Astrocyte (in vitro differentiated cells and primary cell): ENCODE measurements around the gene POLR3GL. TPM values are rescaled to one million over a fixed set of nuclear protein-coding genes. Genes with fewer than 3 reads are reported as not detected.

Source experiments
- DNase-seq: peaks from one replicate; pipeline ENCODE4 v3.0.0-alpha.2; 2010; ENCODE audit warnings: low read depth
- FAIRE-seq: peaks from 2 replicates; lab custom pipeline; 2011; peaks lifted over from hg19 to GRCh38; lab: Jason Lieb, UNC
- H2AFZ ChIP-seq: 2 replicates; pipeline ENCODE4 v1.6.0; 2012; ENCODE audit warnings: low read depth, low read length, inconsistent platforms
- H3K27ac ChIP-seq: 2 replicates; pipeline ENCODE4 v1.5.1; 2011; ENCODE audit warnings: low read depth, low read length, inconsistent platforms
- H3K27me3 ChIP-seq: 2 replicates; pipeline ENCODE4 v1.6.0; 2011; ENCODE audit warnings: low read length, inconsistent platforms; ENCODE audit not compliant: insufficient read depth
- H3K36me3 ChIP-seq: 2 replicates; pipeline ENCODE4 v1.5.1; 2011; ENCODE audit warnings: low read length, inconsistent platforms; ENCODE audit not compliant: insufficient read depth
- H3K4me1 ChIP-seq: 2 replicates; pipeline ENCODE4 v1.5.1; 2011; ENCODE audit warnings: low read length, inconsistent platforms; ENCODE audit not compliant: insufficient read depth
- H3K4me2 ChIP-seq: 2 replicates; pipeline ENCODE4 v1.6.0; 2012; ENCODE audit warnings: low read length, inconsistent platforms
- H3K4me3 ChIP-seq: 2 replicates; pipeline ENCODE4 v1.5.1; 2011; ENCODE audit warnings: low read depth, mild to moderate bottlenecking, low read length, inconsistent platforms; ENCODE audit not compliant: insufficient read depth
- H3K79me2 ChIP-seq: 2 replicates; pipeline ENCODE4 v1.6.0; 2012; ENCODE audit warnings: mild to moderate bottlenecking, low read length, inconsistent platforms; ENCODE audit not compliant: insufficient read depth
- H3K9ac ChIP-seq: 2 replicates; pipeline ENCODE4 v1.6.0; 2012; ENCODE audit warnings: mild to moderate bottlenecking, low read length, inconsistent platforms
- H3K9me3 ChIP-seq: 2 replicates; pipeline ENCODE4 v1.5.1; 2012; ENCODE audit warnings: low read depth, mild to moderate bottlenecking, low read length, inconsistent platforms; ENCODE audit not compliant: insufficient read depth
- H4K20me1 ChIP-seq: 2 replicates; pipeline ENCODE4 v1.6.0; 2012; ENCODE audit warnings: low read length, inconsistent platforms; ENCODE audit not compliant: insufficient read depth
- H3K27ac Mint-ChIP-seq: one replicate; pipeline ENCODE4 v1.8.0; 2021; ENCODE audit warnings: mild to moderate bottlenecking, mixed read lengths; ENCODE audit not compliant: unreplicated experiment
- H3K27me3 Mint-ChIP-seq: one replicate; pipeline ENCODE4 v1.8.0; 2021; ENCODE audit warnings: low read depth, mixed read lengths; ENCODE audit not compliant: unreplicated experiment
- H3K36me3 Mint-ChIP-seq: one replicate; pipeline ENCODE4 v1.8.0; 2021; ENCODE audit warnings: low read depth, mixed read lengths; ENCODE audit not compliant: unreplicated experiment
- H3K4me1 Mint-ChIP-seq: one replicate; pipeline ENCODE4 v1.8.0; 2021; ENCODE audit warnings: low read depth, mixed read lengths; ENCODE audit not compliant: unreplicated experiment
- H3K4me3 Mint-ChIP-seq: one replicate; pipeline ENCODE4 v1.8.0; 2021; ENCODE audit warnings: mild to moderate bottlenecking, moderate library complexity, mixed read lengths; ENCODE audit not compliant: unreplicated experiment
- H3K9me3 Mint-ChIP-seq: one replicate; pipeline ENCODE4 v1.8.0; 2021; ENCODE audit warnings: mild to moderate bottlenecking, mixed read lengths; ENCODE audit not compliant: unreplicated experiment
- CTCF ChIP-seq: IDR thresholded peaks from 2 replicates; pipeline ENCODE4 v1.5.1; 2011; ENCODE audit warnings: low read depth, mild to moderate bottlenecking, inconsistent platforms, low read length, moderate library complexity; ENCODE audit not compliant: insufficient read depth
- EZH2 ChIP-seq: IDR thresholded peaks from 2 replicates; pipeline ENCODE4 v1.6.1; 2012; ENCODE audit warnings: mild to moderate bottlenecking, low read length, inconsistent platforms; ENCODE audit not compliant: insufficient read depth
- total RNA-seq: library from RNA; stranded (reverse); gene quantifications from 2 replicates; pipeline ENCODE4 v1.2.1, GENCODE V29; 2021

POLR3GL gene
- total RNA-seq, 1 donor from 2014 or later, result 20.5 TPM

GRCh38 chr1:145952903-145953302 lies 11.6 kb upstream of the POLR3GL start:
- Histone ChIP-seq H4K20me1 (peaks cover 58% of the 10 kb centered on the region), H2AFZ (no peak overlapping the region), H3K79me2 (peaks cover 90% of the 10 kb centered on the region), H3K9me3 (no peaks in the 10 kb centered on the region), H3K9ac (no peak overlapping the region), H3K27me3 (no peaks in the 10 kb centered on the region), H3K27ac (no peak overlapping the region), H3K36me3 (peaks cover 5% of the 10 kb centered on the region), H3K4me2 (no peak overlapping the region), H3K4me3 (no peak overlapping the region), H3K4me1 (peaks cover 7% of the 10 kb centered on the region)
- H3K9me3 Mint-ChIP-seq, result peaks cover 2% of the 10 kb centered on the region
- H3K27me3 Mint-ChIP-seq, result no peaks in the 10 kb centered on the region
- H3K27ac Mint-ChIP-seq, result no peak overlapping the region
- DNase-seq (no peak), FAIRE-seq (no peak)
- TF ChIP-seq CTCF (no peak), EZH2 (no peak)
- H3K4me1 Mint-ChIP-seq, result peaks cover 9% of the 10 kb centered on the region
- peaks cover 8% of the 10 kb centered on the region for H3K36me3 Mint-ChIP-seq
- H3K4me3 Mint-ChIP-seq, result no peak overlapping the region

- DNase-seq (no peak), FAIRE-seq (no peak)
- no peaks in the 10 kb centered on the region for H3K9me3 ChIP-seq
- H3K4me3 Mint-ChIP-seq, result peak overlapping the region; percentile 51
- peaks cover 5% of the 10 kb centered on the region for H3K36me3 ChIP-seq
- peaks cover 14% of the 10 kb centered on the region for H3K4me1 Mint-ChIP-seq
- no peak overlapping the region for H3K4me3 ChIP-seq
- peaks cover 8% of the 10 kb centered on the region for H3K36me3 Mint-ChIP-seq
- H3K27me3 ChIP-seq, result no peaks in the 10 kb centered on the region
- H3K4me1 ChIP-seq, result peaks cover 12% of the 10 kb centered on the region
- H3K9me3 Mint-ChIP-seq, result peaks cover 2% of the 10 kb centered on the region
- no peak overlapping the region for H3K4me2 ChIP-seq
- TF ChIP-seq CTCF, result no peak
- no peak for TF ChIP-seq EZH2
- peaks cover 48% of the 10 kb centered on the region for H4K20me1 ChIP-seq
- no peak overlapping the region for H2AFZ ChIP-seq
- no peak overlapping the region for H3K27ac ChIP-seq
- H3K9ac ChIP-seq, result no peak overlapping the region
- H3K79me2 ChIP-seq, result peaks cover 82% of the 10 kb centered on the region
- H3K27ac Mint-ChIP-seq, result no peak overlapping the region
- H3K27me3 Mint-ChIP-seq, result no peaks in the 10 kb centered on the region
Observed at GRCh38 chr1:145953861-145954260, 10.6 kb upstream of the POLR3GL start.

GRCh38 chr1:145955436-145955835 lies 9.1 kb upstream of the POLR3GL start:
- TF ChIP-seq EZH2 (no peak), CTCF (no peak)
- peaks cover 16% of the 10 kb centered on the region for H3K4me1 Mint-ChIP-seq
- no peak overlapping the region for H3K27ac Mint-ChIP-seq
- DNase-seq (peak; percentile 36), FAIRE-seq (no peak)
- Histone ChIP-seq H3K4me3 (peak overlapping the region; percentile 78), H3K4me1 (peaks cover 12% of the 10 kb centered on the region), H3K27ac (no peak overlapping the region), H3K9me3 (no peaks in the 10 kb centered on the region), H4K20me1 (peaks cover 37% of the 10 kb centered on the region), H3K36me3 (peaks cover 5% of the 10 kb centered on the region), H2AFZ (no peak overlapping the region), H3K27me3 (no peaks in the 10 kb centered on the region), H3K9ac (no peak overlapping the region), H3K79me2 (peaks cover 68% of the 10 kb centered on the region), H3K4me2 (peak overlapping the region; percentile 92)
- H3K27me3 Mint-ChIP-seq, result no peaks in the 10 kb centered on the region
- H3K9me3 Mint-ChIP-seq, result peaks cover 2% of the 10 kb centered on the region
- peak overlapping the region; percentile 92 for H3K4me3 Mint-ChIP-seq
- peaks cover 4% of the 10 kb centered on the region for H3K36me3 Mint-ChIP-seq
